HG03469 (cell line): Measurements from ENCODE around the gene HYAL3.

Experiments
- ATAC-seq: cut with Tn5 transposase; IDR thresholded peaks from one replicate; pipeline ENCODE4 v1.9.1; 2021; ENCODE audit warnings: mild to moderate bottlenecking, moderate library complexity, moderate number of reproducible peaks; ENCODE audit not compliant: unreplicated experiment

The HYAL3 gene

DNA sequence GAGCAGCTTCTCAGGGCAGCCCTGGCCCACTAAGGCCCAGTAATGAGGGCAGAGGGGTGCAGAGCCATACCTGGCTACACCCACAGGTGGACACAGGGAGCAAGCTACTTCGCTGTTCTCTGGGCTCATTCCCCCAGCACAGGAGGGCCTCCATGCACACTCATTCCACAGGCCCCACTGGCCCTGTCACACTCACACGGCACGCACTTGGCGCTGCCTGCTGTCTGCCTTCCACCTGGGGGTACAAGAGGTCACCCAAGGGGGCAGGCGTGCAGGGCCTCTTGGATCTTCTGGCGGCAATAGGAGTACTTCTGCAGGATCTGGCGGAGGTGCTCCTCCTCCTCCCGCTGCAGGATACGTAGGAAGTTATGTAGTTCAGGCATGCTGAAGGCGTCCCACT, 31.1 kb upstream of the HYAL3 start:
- ATAC-seq, result no peak

DNA sequence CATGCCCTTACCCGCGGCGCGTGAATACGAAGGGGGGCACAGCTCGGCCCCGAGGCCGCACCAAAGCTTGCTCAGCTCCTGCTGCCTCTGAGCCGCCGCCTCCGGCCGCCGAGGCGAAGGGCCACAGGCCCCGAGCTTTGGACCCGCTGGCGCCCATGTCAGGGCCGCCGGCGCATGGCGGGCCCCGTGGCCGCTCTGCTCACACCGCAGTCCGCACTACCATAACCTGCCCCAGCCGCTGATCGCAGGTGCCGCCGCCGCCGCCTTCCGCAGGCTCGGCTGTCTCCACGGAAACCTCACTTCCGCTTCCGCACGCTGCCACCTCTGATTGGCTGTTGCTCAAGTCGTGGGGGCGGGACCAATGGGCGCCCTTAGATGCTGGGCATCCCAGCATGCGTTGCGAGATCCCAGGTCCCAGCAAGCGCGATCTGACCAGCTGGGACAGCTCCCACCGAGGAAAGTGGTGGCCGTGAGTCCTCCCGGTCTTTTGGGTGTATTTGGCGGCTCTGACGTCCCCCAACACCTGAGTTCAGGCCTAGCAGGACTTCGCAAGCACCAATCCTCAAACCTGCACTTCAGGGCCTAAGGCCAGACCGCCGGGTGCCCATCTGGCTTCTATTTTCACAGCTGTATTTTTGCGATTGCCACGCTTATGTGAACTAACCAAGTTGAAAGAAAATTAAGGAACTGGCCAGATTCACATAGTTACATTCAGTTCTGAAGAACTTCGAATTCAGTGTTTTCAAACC, 28.9 kb upstream of the HYAL3 start, which contains the start of gene TUSC2:
Gene TUSC2 (minus strand): TSS at position 281 of the 749 bp plus-strand sequence. CDS start 124 bp downstream, at position 157.
- peak; percentile 52 for ATAC-seq

DNA sequence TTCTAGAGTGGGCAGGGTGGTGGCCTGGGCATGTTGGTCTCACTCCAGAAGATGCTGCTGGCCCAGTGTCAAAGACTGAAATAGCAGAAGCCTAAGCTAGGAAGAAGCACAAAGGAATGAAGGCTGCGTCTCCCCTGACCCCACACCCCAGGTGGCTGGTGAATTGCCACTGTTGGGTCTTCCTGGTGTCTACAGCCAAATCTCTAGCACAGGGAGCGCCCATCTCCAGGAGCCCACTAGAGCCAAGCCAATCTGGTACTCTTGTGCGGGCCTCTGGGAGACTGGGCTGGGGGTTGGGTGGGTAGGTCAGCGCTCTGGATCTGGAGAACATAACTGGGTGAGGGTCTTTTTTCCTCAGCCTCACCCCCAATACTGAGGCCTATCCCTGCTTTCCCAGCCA, 27.9 kb upstream of the HYAL3 start:
- ATAC-seq, result no peak

DNA sequence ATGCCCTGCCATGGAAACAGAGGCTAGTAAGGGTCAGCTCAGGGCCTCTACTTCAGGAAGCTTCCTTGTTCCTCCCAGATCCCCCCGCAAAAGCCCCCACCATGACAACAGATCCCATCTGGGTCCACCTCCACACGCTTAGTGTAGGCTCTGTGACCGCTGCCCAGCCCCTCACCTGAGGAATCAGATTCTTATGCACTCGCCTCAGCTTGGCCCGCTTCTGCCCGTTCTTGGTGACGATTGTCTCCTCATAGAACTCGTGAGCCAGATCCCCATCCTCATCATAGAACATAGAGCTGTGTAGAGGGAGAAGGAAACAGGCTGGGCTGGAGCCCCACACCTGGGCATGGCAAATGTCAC, 27.0 kb upstream of the HYAL3 start:
- ATAC-seq, result no peak

DNA sequence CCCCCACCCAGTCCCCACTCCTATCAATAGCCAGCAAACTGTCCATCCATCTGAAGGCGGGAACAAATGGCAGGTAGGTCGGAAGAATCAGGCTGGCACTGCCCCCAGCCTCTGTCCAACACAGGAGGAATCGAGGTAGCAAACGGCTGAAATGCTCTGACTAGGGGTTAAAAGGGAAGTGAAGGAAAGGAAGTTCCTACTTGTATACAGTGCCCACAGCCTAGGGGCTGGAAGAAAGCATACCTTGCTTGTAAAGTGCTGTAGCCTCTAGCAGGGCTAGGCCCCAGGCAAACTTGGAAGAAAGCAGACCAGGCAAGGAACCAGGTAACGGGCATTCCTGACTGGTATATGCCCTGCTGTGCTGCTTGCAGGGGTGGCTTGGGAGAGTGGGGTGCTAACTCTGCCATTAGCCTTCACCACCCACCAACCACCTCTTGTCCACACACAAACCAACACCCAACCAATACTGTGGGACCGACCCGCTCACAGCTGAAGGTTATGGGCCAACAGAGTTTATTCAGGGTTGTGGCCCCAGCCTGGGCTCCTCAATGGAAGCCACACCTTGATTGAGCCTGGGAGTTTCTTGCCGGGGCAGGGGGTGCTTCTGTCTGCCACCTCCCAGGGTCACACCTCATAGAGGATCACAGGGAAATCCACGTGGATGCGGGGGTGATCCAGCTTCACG, 26.4 kb upstream of the HYAL3 start:
- ATAC-seq, result no peak

DNA sequence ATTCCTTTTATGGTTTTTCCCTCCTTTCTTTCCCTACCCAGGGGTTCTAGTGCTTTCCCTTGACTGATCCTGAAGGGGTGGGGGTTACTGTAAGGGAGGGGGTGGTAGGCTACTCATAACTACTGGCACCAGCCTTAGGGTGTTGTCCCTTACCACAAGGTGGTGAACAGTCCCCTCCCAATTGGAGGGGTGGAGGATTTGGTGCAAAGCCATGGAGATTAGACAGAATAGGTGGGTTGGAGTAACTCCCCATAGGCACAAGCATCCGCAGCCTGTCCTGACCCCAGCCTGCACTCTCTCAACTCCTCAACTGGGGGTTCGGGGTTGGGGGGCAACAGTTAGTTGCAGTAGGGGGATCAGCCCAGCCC, 25.9 kb upstream of the HYAL3 start:
- ATAC-seq, result no peak

DNA sequence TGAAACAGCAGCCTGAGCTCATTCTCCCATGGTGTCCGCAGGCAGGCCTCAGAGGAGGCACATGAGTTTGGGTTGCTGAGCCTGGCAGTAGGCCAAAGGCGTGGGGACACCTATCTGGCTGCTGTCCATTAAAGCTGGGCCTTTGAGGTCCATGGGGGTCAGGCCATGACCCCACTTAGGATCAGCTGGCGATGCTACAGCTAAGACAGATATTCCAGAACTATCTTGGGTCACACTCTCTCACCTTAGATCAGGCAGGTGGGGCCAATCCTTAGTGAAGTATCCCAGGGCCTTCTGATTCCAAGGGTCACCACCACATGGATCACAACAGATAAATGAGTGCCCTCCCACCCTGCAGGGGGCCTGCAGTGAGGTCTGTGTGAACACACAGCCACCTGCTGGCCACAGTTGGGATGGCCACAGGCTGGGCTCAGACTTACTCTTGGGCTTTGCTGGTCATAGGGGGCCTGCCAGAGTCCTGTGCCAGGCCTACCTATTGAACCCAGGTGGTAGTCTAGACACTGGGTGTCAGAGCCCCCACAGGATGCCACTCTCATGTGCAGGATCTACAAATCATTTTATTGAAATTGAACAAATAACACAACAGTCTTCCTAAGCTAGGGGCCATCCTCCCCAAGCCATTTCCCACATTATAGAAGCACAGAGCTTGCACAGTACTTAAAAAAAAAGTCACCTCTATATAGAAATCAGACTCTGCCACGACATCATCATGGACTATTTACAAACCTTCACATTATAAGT, 25.3 kb upstream of the HYAL3 start:
- ATAC-seq, result no peak

DNA sequence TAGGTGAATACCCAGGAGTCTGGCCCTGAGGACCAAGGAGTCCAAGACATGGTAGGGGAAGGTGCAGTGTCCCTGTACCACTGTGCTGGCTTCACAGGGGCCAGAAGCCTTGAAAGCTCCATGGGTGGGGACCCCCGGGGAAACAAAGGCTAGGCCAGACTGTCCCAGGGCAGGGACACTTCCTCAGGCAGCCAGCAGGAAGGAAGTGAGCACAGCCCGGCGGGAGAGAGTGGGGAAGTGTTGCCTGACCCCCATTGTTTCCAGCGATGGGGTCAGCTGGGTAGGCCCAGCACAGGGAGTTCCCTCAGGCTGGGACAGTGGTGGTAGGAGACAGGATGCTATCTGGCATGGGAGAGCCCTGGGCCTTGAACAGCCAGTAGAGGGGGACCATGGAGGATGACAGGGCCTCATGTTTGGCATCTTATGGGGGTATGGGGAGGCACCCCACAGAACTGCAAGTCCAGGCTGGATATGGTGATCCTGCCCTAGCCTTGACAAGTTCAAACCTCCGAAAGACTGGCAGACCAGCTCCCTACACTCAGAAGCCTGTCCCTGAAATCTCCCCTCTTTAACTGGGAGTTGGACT, 24.5 kb upstream of the HYAL3 start:
- ATAC-seq, result no peak

DNA sequence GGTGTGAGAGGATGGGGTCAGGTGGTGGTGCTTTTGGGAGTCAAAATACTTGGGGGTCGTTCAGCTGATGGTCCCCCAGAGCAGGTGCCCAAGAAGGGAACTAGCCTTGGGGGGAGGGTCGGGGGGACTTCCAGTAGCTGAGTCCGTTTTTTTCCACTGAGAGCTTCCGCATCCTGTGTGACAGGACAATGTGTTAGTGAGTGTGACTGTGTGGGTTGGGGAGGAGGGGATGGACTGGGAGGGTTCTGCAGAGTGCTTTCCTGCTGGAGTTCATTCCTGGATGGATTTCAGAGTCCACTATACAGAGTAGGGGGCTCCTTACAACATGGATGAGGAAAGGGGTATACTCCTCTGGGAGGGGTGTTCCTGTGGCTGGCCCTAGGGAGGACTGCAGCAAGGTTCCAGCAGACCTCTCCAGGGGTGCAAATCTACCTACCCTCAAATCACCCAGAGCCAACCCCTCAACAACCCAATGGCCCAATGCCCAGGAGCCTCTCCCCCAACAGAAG, 23.9 kb upstream of the HYAL3 start:
- no peak for ATAC-seq

DNA sequence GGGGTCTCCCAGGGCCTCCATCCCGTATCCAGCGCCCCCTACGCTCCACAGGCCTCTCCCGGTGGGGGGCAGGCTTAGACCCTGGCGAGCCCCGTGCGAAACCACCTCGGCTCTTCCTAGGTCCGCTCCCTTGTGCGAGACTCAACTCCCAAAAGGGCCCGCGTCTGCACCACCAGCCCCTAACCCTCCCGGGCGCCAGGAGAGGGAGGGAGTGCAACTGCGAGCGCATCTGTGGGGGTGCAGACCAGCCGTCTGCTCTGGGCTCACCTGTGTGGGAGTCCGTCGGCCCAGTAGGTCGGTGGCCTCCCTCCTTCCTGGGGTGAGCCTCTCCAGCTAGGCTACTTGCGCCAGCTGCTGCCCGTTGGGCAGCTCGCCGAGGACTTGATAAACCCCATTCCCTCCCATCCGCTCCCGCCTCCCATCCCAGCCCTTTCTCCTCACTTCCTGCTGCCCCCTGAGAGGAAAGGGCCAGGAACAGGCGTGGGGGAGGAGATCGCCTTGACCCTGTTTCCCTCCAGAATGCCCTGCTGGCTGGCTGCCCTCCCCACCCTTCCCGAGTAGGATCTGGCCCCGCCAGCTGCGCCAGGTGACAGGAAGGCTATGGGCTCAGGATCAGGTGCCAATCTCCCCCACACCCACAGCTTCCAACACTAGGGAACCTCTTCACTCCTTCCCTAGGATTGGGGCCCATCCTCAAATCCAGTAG, 23.3 kb upstream of the HYAL3 start, which contains the start of gene HYAL2:
Gene HYAL2 (minus strand): TSS at position 360 of the 706 bp plus-strand sequence. CDS start 2,256 bp downstream, outside the sequence.
- no peak for ATAC-seq

DNA sequence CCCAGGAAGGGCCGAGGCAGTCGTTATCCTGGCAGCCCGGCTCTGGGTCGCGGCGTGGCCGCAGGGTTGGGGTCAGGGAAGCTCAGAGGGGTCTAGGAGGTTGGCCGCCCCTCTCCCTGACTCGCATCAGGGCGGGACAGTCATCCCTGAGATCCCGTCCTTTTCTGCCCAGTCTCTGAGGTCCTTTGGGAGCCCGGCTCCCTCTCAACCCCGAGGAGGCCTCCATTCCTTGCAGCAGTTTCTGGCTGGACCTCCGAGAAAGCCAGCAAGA, 22.8 kb upstream of the HYAL3 start:
- ATAC-seq, result no peak

DNA sequence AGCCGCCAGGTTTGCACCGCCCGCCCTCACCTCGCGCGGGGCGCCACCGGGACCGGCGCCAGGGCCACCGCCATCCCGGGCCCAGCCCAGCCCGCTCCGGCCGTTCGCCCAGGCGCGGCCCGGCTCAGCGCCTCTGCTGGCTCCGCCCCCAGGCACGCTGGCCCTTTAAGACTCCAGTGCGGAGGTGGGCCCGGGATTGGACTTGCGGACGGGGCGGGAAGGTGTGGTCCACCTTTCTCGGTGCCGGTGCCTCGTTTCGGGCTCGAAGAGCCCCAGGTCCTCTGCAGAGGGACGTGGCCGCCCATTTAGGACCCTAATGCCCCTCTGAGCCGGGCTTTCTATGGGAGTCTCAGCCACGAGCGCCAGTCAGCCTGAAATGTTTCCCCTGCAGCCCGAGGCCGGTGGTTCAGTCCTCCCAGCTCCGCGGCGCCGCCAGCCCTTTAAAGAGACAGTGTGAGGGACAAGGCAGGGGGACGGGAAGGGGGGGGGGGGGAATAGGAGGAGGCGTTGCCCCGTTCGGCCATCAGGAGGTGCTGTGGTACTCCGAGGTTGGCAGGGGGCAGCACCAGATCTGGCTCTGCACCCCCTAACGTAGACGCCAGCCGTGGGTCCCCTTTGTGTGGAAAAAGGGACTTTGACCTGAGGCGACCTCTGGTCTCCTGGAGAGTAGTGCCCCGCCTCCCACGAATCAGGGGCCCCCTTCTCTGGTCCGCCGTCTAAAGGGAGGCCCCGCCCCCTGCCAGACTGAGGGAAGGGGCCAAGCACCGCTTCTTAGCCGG, 22.3 kb upstream of the HYAL3 start:
- ATAC-seq, result peak; percentile 41

DNA sequence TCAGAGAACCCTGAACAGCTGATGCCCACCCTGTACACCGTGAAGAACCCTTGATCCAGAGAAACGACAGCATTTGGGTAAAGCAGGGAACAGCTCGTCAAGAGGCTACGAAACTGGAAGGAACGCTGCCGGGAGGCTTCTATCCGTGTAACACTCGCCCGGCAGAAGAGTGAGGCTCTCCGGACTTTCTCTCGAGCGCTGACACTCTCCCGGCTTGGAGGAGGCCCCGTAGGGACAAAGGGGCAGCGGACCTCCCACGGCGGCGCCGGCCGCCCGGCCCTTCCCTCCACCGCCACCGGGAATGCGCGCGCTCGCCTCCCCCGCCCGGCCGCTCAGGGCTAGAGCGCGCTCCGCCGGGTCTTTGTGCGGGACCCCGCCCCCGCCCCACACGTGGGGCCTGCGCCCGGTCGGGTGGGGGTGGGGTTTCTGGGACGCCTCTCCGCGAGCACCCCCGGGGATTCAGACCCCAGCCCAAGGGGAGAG, 21.7 kb upstream of the HYAL3 start:
- peak; percentile 23 for ATAC-seq

DNA sequence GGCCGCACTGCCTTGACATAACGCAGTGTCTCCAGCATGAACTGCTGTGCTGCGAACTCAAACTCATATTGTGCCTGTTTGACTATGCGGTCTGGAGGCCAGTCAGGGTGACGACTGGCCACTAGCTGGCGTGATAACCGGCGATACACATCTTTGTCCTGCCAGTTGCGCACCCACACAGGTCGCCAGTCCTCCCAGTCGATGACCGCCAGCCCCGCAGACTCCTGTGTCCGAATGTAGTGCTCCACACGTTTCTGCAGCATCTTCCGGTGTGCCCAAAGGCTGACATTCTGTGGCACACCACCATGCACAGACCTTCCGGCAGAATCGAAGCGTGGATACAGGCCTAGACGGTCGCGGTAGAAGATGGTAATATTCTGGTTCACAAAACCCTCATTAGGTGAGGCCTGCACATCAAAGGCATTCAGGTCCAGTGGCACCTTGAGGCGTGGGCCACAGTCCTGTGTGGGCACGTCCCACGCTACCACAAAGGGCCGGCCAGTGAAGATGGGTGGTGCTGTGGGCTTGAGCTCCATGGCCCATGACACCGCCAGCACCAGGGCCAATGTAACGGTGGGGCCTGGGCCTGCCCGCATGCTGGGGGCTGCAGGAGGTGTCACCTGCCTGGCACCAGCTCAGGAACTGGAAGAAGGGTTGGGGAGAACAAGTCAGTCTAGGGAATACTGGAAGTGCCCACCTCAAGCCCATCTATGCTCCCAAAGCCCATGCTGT, 20.9 kb upstream of the HYAL3 start:
- ATAC-seq, result no peak

DNA sequence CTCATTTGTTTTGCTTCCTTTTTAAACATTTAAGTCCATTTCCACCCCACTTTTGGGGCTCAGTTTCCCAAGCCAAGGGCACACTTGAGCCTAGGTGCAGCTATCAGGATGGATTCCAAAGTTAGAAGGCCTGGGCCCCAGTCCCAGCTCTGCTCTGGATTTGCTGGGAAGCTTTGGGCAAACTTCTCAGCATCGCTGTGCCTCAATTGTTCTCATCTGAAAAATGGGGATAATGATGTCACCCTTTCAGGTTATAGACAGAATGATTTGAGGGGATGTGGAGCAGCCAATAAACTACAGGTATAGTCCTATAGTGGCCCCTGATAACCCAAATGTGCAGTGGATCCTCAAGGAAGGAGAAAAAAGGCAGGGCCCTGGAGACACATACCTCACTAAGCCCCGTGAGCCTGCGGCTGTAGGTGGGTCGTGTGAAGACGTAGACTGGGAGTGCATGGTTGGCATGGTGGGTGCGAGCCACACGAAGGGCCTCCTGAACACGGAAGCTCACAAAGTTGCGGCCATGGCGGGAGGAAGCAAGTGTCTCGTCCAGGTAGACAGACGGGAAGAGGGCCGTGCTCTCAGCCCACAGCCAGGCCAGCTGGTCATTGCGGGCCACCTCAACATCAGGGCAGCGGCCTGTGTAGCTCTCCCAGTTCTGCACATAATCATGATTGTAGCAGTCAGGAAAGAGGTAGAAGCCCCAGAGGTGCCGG, 20.1 kb upstream of the HYAL3 start:
- no peak for ATAC-seq

DNA sequence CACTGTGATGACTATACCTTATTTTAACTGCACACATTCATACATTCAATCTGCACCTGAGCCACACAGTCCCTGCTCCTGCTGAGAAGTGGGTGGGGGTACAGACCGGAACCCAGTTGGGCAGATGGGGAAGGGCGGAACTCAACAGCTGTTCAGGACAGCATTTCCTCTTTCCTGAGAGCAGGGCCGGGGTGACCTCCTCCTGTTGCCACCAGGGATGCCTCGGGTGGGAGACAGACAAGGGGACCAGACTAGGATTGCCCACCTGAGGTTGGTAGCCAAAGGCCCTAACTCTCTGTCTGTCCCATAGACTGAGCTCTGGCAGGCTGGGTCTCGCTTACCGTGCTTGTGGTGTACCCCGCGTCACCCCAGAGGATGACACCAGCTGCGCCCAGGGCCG, 19.4 kb upstream of the HYAL3 start:
- ATAC-seq, result no peak

DNA sequence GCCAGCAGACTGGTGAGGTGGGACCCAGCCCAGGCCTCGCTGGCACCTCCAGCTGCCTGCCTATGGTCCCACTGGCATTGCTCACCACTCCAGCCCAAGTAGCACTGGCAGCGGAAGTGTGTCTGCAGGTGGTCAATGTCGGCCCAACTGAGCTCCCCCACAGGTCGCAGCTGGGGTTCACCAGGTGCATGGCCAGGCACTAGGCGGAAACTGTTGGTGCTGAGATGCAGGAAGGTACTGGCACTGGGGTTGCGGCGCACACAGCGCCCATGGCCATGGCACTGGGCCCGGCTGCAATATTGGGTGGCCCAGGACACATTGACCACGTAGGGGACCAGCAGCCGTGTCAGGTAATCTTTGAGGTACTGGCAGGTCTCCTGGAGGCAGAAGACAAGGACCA, 19.0 kb upstream of the HYAL3 start:
- ATAC-seq, result no peak

DNA sequence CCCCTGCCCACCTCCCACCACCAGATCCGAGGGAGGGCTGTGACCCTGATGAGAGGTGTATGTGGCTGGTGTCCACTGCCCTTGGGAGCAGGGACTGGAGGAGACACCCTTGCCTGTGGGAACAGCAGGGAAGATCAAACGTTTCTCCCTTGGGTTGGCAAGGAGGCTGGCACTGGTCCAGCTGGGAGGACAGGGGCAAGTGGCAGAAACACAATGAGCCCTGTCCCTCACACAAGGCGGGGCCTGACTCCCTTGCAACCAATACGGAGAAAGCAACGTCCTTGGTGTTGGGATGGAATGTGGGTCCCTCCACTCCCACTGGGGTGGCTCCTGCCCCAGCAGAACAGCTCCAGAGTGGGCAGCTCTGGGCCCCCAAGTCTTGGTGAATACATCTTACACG, 18.1 kb upstream of the HYAL3 start:
- ATAC-seq, result no peak
